ENCODE measurements around the gene WBP1L.

The WBP1L gene

GRCh38 chr10:102780527-102780808 lies 36.7 kb downstream of the WBP1L start:
- DNase-seq (ENCODE audit: low spot score) = no peak

GRCh38 chr10:102781090-102781920 lies 37.6 kb downstream of the WBP1L start:
- no peak for DNase-seq (ENCODE audit: low spot score)

- no peak for DNase-seq (ENCODE audit: low spot score)
Observed at GRCh38 chr10:102781921-102782557, 38.3 kb downstream of the WBP1L start.

GRCh38 chr10:102782673-102783551 lies 39.2 kb downstream of the WBP1L start:
- peak; percentile 73 for DNase-seq (ENCODE audit: low spot score)

- no peak for DNase-seq (ENCODE audit: low spot score)
Observed at GRCh38 chr10:102783568-102783967, 39.8 kb downstream of the WBP1L start.

GRCh38 chr10:102785818-102786217 lies 42.1 kb downstream of the WBP1L start:
- DNase-seq (ENCODE audit: low spot score) = no peak

- peak; percentile 34 for DNase-seq (ENCODE audit: low spot score)
Observed at GRCh38 chr10:102791754-102792395, 48.1 kb downstream of the WBP1L start.

- DNase-seq (ENCODE audit: low spot score) = no peak
Observed at GRCh38 chr10:102795453-102796406, 52.0 kb downstream of the WBP1L start.

- peak; percentile 77 for DNase-seq (ENCODE audit: low spot score)
Observed at GRCh38 chr10:102796407-102797176, 52.8 kb downstream of the WBP1L start.

- DNase-seq (ENCODE audit: low spot score) = no peak
Observed at GRCh38 chr10:102799691-102800471, 56.1 kb downstream of the WBP1L start.

GRCh38 chr10:102800611-102801335 lies 57.0 kb downstream of the WBP1L start:
- no peak for DNase-seq (ENCODE audit: low spot score)

GRCh38 chr10:102801496-102801895 lies 57.7 kb downstream of the WBP1L start:
- peak; percentile 16 for DNase-seq (ENCODE audit: low spot score)

GRCh38 chr10:102801978-102802377 lies 58.2 kb downstream of the WBP1L start:
- DNase-seq (ENCODE audit: low spot score) = no peak

GRCh38 chr10:102802920-102803534 lies 59.3 kb downstream of the WBP1L start:
- peak; percentile 85 for DNase-seq (ENCODE audit: low spot score)

GRCh38 chr10:102804382-102805055 lies 60.8 kb downstream of the WBP1L start:
- DNase-seq (ENCODE audit: low spot score) = no peak

GRCh38 chr10:102808380-102808779 lies 64.6 kb downstream of the WBP1L start:
- no peak for DNase-seq (ENCODE audit: low spot score)

- no peak for DNase-seq (ENCODE audit: low spot score)
Observed at GRCh38 chr10:102811346-102811745, 67.6 kb downstream of the WBP1L start.
